Measurements from ENCODE around the gene RAMP1. TPM values are rescaled to one million over a fixed set of nuclear protein-coding genes. Genes with fewer than 3 reads are reported as not detected.

The RAMP1 gene
- total and polyA plus RNA-seq, 2 donors (not counting 1 experiment from before 2014, with no cell fraction given) = 15.7 TPM; not detected in 1

- Histone ChIP-seq H3K9me3 (ENCODE audit: control extremely low read depth in 1 of 3, control insufficient read depth in 2 of 3, insufficient read depth in 1 of 3, low read length in 2 of 3) (peaks cover 0 to 4% (median 0%) of the 10 kb centered on the region in 3 donors), H3K27ac (ENCODE audit: low read length in 2 of 2) (no peak overlapping the region), H3K4me1 (ENCODE audit: control insufficient read depth in 2 of 2, insufficient read depth in 2 of 2, low read length in 2 of 2) (peaks cover 0 to 5% of the 10 kb centered on the region in 2 donors), H3K4me2 (replicated peaks; ENCODE audit: low read depth, low read length, poor library complexity, severe bottlenecking) (peak overlapping the region; percentile 68), H3K27me3 (replicated peaks in 1 of 4; ENCODE audit: control extremely low read depth in 1 of 4, control insufficient read depth in 3 of 4, insufficient read depth in 4 of 4, low read length in 3 of 4) (peaks cover 0 to 8% (median 0%) of the 10 kb centered on the region in 4 experiments), H3K36me3 (replicated peaks in 1 of 2; ENCODE audit: control extremely low read depth in 1 of 2, control insufficient read depth in 1 of 2, extremely low read depth in 1 of 2, insufficient read depth in 2 of 2, low read length in 1 of 2) (no peaks in the 10 kb centered on the region), H3K9ac (ENCODE audit: low read length) (no peak overlapping the region), H2AFZ (ENCODE audit: insufficient read depth, low read depth, low read length, poor library complexity, severe bottlenecking) (peak overlapping the region; percentile 78), H3K4me3 (ENCODE audit: control extremely low read depth in 1 of 5, extremely low read depth in 1 of 5, insufficient read depth in 1 of 5, low read depth in 2 of 5, low read length in 4 of 5) (no peak overlapping the region), H3K79me2 (ENCODE audit: control insufficient read depth, insufficient read depth, low read length) (no peaks in the 10 kb centered on the region), H4K20me1 (ENCODE audit: control insufficient read depth, insufficient read depth, low read length, poor library complexity, severe bottlenecking) (no peaks in the 10 kb centered on the region)
- H3K27ac Mint-ChIP-seq = no peak overlapping the region
- no peaks in the 10 kb centered on the region for H3K9me3 Mint-ChIP-seq (ENCODE audit: insufficient read depth)
- H3K4me1 Mint-ChIP-seq = peaks cover 18% of the 10 kb centered on the region
- CTCF ChIA-PET = interaction anchor here (0.6 to 1.7 kb wide), 21 partner anchors 9 to 340 kb away, joined by 3 to 17 read pairs (median 4); no protein-coding TSS in a partner anchor
- 44% methylated on average over 13 of the region's 13 CpGs for WGBS (ENCODE audit: insufficient coverage)
- H3K4me3 Mint-ChIP-seq = peak overlapping the region; percentile 65
- no peaks in the 10 kb centered on the region for H3K27me3 Mint-ChIP-seq
- peak; percentile 17 for DNase-seq
- POLR2A ChIA-PET = interaction anchor here (0.9 to 1.6 kb wide), 2 partner anchors 24 to 64 kb away, joined by 4 to 9 read pairs; no protein-coding TSS in a partner anchor
- intact Hi-C loops (cut with micrococcal nuclease) = loop anchor here (2.0 to 5.0 kb wide), 4 partner anchors 18 to 340 kb away; partner anchors contain the start of genes RAMP1 and UBE2F
- ATAC-seq (ENCODE audit: low read depth) = no peak
- TF ChIP-seq CTCF (IDR thresholded peaks at IDR 0.05) (no peak), EZH2 (IDR thresholded peaks at IDR 0.05; ENCODE audit: borderline replicate concordance, insufficient read depth, low read depth, low read length, poor library complexity, severe bottlenecking) (no peak)
Observed at GRCh38 chr2:237922641-237923361, 63.4 kb downstream of the RAMP1 start.

Measured in B cell (primary cell).